Endothelial cell (in vitro differentiated cells): Measurements from ENCODE around the gene ARSA. TPM values are rescaled to one million over a fixed set of nuclear protein-coding genes. Genes with fewer than 3 reads are reported as not detected.

Source experiments
- DNase-seq: peaks from one replicate; pipeline ENCODE4 v3.0.0; 2021; ENCODE audit warnings: low spot score
- H3K27ac Mint-ChIP-seq: one replicate; pipeline ENCODE4 v1.8.0; 2021; ENCODE audit warnings: mixed read lengths, inconsistent platforms; ENCODE audit not compliant: unreplicated experiment
- H3K27me3 Mint-ChIP-seq: one replicate; pipeline ENCODE4 v1.8.0; 2021; ENCODE audit warnings: mild to moderate bottlenecking, moderate library complexity, mixed read lengths, inconsistent platforms; ENCODE audit not compliant: unreplicated experiment
- H3K36me3 Mint-ChIP-seq: one replicate; pipeline ENCODE4 v1.8.0; 2021; ENCODE audit warnings: mild to moderate bottlenecking, low read depth, mixed read lengths, inconsistent platforms; ENCODE audit not compliant: unreplicated experiment
- H3K4me1 Mint-ChIP-seq: one replicate; pipeline ENCODE4 v1.8.0; 2021; ENCODE audit warnings: mild to moderate bottlenecking, mixed read lengths, inconsistent platforms; ENCODE audit not compliant: unreplicated experiment
- H3K4me3 Mint-ChIP-seq: one replicate; pipeline ENCODE4 v1.8.0; 2021; ENCODE audit warnings: mild to moderate bottlenecking, mixed read lengths, inconsistent platforms; ENCODE audit not compliant: unreplicated experiment
- H3K9me3 Mint-ChIP-seq: one replicate; pipeline ENCODE4 v1.8.0; 2021; ENCODE audit warnings: mixed read lengths, inconsistent platforms; ENCODE audit not compliant: unreplicated experiment
- CTCF ChIP-seq: fragments of 200-600 bp; sonication (generic); IDR thresholded peaks from one replicate; pipeline ENCODE4 v1.5.0; 2021; ENCODE audit warnings: antibody characterized with exemption; ENCODE audit not compliant: unreplicated experiment
- total RNA-seq: library from RNA; stranded (reverse); fragmentation: NEBNext Ultra II Directional; extraction: Animal tissue kit (Norgen Biotek cat#: 25700); gene quantifications from one replicate; pipeline ENCODE4 v1.2.1, GENCODE V29; 2021; ENCODE audit not compliant: unreplicated experiment

ARSA gene
- total RNA-seq, 1 donor from 2014 or later, result 59.6 TPM

- H3K4me3 Mint-ChIP-seq, result peak overlapping the region; percentile 100
- no peak for DNase-seq
- peaks cover 50% of the 10 kb centered on the region for H3K4me1 Mint-ChIP-seq
- H3K27ac Mint-ChIP-seq, result peak overlapping the region; percentile 95
- no peak for TF ChIP-seq CTCF
- peaks cover 24% of the 10 kb centered on the region for H3K36me3 Mint-ChIP-seq
- no peaks in the 10 kb centered on the region for H3K9me3 Mint-ChIP-seq
- peaks cover 32% of the 10 kb centered on the region for H3K27me3 Mint-ChIP-seq
Measured at GRCh38 chr22:50672041-50672440, 44.1 kb upstream of the ARSA start.

GRCh38 chr22:50671641-50672040 lies 43.7 kb upstream of the ARSA start:
- Mint-ChIP-seq H3K4me1 (peaks cover 46% of the 10 kb centered on the region), H3K27me3 (peaks cover 29% of the 10 kb centered on the region), H3K4me3 (peak overlapping the region; percentile 100), H3K9me3 (no peaks in the 10 kb centered on the region), H3K27ac (peak overlapping the region; percentile 95), H3K36me3 (peaks cover 20% of the 10 kb centered on the region)
- no peak for TF ChIP-seq CTCF
- no peak for DNase-seq

- Mint-ChIP-seq H3K4me1 (peaks cover 42% of the 10 kb centered on the region), H3K27ac (peak overlapping the region; percentile 95), H3K36me3 (peaks cover 15% of the 10 kb centered on the region), H3K4me3 (peak overlapping the region; percentile 80), H3K27me3 (peaks cover 25% of the 10 kb centered on the region), H3K9me3 (no peaks in the 10 kb centered on the region)
- TF ChIP-seq CTCF, result no peak
- DNase-seq, result no peak
Measured at GRCh38 chr22:50670914-50671538, 43.1 kb upstream of the ARSA start.

DNA sequence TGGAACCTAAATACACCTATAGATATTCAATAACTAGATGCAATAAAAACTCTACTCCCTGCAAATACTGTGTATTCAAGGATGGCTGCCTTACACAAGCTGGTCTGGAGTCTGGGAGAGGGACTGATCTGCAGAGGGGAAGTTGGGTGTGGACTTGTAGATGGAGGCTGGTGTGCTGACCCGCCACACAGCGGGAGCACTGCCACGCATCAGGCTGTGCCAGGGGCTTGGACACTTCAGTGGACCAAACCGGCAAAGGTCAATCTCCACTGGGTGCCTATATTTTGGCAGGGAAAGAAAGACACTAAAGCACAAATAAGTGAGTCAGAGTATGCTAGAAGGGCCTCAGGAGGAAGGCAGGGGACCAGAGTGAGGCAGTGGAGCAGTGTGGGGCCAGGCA lies 42.6 kb upstream of the ARSA start:
- Mint-ChIP-seq H3K9me3 (no peaks in the 10 kb centered on the region), H3K27ac (peak overlapping the region; percentile 95), H3K27me3 (peaks cover 20% of the 10 kb centered on the region), H3K36me3 (peaks cover 10% of the 10 kb centered on the region), H3K4me1 (peaks cover 37% of the 10 kb centered on the region), H3K4me3 (peak overlapping the region; percentile 80)
- no peak for TF ChIP-seq CTCF
- no peak for DNase-seq

DNA sequence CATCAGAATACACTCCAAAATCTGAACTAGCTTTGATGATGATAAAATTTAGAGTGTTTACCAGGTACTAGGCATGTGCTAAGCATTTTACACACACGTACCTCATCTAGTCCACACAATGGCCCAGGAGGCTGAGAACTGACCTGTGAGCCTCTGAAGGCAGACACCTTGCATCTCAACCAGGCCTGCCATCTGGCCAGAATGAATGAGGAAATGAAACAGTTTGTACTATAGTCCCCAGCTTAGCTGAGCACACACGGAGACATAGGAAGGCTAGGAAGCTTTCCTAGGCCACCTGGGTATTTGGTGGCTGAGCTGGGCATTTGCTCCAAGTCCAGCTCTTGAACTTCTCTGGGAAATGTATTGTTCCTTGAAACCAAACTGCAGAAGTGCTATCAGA lies 37.8 kb upstream of the ARSA start:
- Mint-ChIP-seq H3K4me1 (peaks cover 8% of the 10 kb centered on the region), H3K27me3 (peaks cover 6% of the 10 kb centered on the region)
- TF ChIP-seq CTCF, result no peak

More for the DNA sequence above, 37.8 kb upstream of the ARSA start:
- H3K27ac Mint-ChIP-seq, result no peak overlapping the region
- DNase-seq, result no peak
- H3K9me3 Mint-ChIP-seq, result no peaks in the 10 kb centered on the region
- no peak overlapping the region for H3K4me3 Mint-ChIP-seq
- H3K36me3 Mint-ChIP-seq, result no peaks in the 10 kb centered on the region
